GM10847 (cell line): ENCODE measurements around the gene C13orf42.

ENCODE experiments used
- POLR2A ChIP-seq: IDR thresholded peaks from 2 replicates; pipeline ENCODE4 v1.6.1; 2011; ENCODE audit not compliant: insufficient read length; ENCODE audit errors: extremely low read depth

The C13orf42 gene

DNA sequence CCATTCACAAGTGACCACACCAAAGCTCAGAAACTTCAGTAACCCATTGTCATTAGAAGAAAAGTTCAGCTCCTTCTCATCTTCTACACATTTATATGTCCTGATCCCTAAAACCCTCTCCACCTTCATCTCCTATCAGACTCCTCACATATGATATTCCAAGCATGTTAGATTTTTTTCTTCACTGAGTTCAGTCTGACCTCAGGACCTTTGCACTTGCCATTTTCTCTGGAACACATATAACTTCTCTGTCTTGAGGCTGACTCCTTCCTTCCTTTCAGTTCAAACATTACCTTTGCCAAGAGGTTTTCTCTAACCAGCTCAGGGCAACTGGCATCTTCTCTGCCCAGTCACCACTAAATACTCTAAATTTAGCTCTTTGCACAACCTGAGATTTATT lies 54.1 kb downstream of the C13orf42 start:
- TF ChIP-seq POLR2A: no peak

DNA sequence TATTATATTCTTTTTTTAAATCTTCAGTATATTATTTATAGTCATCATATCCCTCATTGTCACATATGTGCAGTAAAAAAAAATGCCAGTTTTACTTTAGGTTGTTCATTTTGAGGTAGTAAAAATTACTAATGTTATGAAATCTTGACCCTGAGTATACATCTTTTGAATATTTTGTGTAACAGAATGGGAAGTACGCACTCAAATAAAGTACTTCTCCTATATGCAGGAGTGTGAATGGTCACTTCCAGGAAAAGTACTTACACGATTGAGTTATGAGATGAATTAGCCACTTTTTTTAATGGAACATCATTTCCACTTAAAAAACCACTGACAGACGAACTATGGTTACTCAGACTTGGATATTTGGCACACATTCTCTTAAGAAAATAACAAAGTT lies 58.5 kb downstream of the C13orf42 start:
- no peak for TF ChIP-seq POLR2A

DNA sequence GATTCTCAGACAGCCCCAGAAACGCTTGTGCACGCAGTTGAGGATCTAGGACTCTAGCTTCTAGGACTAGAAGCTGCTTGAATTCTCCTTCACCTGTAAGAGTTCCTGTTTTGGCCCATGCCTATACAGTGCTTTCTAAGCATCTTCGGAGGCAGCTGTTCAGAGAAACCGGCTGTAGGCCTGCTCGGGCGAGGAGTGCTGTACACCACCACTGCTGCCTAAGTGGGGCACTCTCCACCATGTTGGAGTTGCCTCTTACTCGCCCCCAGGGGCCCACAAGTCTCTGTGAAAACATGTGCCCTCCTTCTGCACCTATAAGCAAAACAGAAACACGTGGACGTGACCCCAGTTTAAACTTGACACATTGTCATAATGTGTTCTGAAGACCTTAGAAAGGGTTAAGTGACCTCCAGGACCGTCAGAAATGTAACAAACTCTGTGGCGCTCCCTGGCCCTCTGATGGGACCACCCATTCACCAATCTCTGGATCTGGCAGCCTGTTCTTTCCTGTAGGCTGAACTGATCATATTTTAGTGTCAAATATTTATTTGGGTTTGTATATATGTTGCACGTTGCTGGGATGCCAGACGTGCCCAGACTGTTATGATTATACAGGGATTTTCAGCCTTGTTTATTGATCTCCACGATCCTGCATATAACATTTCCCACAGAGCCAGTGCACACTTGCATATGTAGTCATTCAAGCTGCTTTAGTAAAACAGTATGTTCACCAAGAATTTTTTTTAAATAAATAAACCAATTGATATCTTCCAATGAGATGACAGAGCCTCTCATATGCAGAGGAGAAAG lies 60.8 kb downstream of the C13orf42 start:
- TF ChIP-seq POLR2A: no peak

DNA sequence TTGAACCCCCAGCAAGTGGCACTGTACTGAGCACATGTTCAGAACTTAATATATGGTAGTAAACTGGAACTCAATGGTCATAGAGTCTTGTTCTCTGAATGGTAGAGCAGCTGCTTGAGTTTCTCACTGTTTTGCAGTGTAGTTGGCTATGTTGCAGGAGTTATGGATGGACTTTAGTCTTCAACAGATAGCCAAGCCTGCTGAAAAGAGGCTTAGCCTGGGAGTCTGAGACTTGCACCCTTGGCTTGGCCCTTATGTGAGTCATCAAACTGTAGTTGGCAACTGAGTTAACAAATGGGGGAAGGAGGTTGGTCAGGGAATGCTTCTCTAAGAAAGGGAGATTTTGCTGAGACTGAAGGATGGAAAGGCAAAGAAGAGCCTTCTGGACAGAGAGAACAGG lies 62.5 kb downstream of the C13orf42 start:
- TF ChIP-seq POLR2A: no peak

DNA sequence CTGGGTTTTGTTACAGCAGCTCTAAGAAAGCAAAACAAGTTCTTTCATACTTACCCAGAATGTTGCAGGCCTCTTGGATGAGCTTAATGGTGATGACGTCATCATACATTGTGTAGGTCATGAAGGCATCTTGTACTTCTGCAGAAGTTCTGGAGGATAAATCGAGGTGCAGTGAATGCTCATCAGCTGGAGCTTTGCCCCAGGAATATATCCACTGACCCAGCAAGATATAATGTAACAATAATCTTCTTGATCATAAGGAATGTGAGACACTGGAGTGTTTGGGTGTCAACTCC lies 63.0 kb downstream of the C13orf42 start:
- TF ChIP-seq POLR2A: no peak

DNA sequence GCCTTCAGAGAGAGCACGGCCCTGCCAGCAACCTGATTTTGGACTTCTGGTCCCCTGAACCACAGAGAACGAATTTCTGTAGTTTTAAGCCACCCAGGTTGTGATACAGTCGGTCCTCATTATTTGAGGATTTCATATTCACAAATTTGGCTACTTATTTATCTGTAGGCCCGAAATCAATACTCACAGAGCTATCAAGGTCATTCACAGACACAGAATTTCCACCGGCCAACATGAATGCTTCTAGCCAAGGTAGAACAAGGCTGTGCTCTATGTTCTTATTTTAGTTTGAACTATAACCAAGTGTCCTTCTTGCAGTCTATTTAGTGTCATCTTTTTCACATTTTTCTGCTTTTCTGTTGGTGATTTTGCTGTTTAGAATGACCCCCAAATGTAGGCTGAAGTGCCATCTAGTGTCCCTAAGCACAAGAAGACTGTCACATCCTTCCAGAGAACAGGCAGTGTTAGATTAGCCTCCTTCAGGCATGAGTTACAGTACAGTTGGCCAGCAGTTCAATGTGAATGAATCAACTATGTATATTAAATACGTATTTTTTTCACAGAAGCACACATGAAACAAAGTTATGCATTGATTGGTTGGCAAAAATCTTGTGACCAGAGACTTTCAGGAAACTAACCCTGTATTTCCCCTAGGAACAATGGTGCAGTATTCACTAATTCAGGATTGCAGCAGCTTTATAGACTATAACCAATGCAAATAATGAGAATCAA lies 63.5 kb downstream of the C13orf42 start:
- no peak for TF ChIP-seq POLR2A

DNA sequence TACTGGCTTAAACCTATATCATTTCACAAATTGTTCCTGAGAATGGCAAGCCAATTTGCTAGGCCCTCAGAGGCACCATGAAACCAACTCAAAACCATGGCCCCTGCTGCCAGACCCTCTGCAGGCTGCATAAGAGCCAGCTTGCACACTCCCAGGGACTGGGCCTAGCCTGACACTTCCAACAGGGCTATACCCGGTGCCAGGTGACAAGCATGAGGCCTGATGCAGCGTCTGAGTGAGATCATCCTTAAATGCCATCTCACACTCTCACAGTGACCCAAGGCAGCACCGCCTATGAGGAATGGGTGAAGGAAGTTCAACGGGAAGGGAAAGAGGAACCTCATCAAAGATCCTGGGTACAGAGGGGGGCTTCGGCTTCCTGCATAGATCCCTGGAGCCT lies 65.6 kb downstream of the C13orf42 start:
- TF ChIP-seq POLR2A: no peak

DNA sequence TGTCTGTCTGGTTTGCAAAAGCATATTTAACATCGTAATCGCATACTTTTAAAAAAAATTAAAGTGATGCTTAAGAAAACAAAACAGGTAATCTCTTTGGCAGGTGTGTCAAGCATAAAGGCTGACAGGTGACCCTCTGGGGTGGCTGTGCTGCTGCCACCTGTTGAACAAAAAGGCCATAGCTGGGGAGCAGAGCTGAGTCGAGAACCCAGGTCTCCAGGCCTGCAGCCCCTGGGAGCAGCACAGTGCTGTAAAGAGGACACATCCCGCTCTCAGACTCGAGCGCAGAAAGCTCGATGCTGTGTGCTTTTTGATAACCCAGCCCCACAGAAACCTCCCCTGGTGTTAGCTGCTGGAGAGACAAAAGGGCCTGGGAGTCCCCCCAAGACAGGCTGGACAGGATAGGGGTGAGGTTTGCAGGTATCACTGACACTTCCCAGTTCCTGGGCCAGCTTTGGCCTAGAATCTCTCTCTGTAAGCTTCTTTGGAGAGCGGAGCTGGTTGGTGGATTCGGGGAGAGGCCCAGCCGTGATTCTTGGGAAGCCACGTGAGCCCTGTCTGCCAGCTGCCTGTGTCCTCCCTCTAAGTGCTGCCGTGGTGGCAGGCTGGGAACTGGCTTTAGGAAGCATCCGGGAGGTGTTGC lies 66.9 kb downstream of the C13orf42 start:
- no peak for TF ChIP-seq POLR2A

DNA sequence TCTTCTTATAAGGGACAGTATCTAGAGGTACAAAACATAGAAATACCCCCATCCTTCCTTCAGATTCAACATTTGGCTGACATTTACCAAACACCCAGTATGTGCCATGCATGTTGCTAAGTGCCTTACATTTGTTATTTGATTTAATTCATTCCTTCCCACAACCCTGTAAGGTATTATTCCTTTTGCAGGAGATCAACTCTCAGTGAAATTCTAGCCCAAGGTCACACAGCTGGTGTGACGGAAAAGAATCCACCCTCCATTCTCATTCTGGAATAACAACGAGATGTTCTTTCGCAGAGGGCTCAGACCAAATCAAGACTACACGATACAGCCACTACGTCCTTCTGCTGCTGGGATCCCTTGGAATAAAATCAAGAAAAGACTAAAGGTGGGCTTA lies 67.8 kb downstream of the C13orf42 start:
- TF ChIP-seq POLR2A: no peak

DNA sequence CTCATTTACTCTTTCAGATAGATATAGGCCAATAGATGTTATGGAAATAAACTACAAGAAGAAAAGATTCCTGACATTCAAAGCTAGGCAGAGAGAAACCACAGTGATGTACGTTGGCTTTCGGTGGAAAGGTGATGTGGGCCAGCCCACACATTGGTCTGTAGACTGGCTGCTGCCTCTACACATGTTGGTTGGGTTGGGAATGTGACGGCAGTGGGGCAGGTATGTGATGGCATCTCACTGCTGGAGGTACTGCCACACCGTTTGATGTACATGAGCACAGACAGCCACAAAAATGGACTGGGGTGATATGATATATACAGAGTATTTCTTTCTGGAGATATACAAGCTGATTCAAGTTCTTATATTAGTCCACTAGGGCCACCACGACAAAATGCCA lies 69.4 kb downstream of the C13orf42 start:
- no peak for TF ChIP-seq POLR2A

DNA sequence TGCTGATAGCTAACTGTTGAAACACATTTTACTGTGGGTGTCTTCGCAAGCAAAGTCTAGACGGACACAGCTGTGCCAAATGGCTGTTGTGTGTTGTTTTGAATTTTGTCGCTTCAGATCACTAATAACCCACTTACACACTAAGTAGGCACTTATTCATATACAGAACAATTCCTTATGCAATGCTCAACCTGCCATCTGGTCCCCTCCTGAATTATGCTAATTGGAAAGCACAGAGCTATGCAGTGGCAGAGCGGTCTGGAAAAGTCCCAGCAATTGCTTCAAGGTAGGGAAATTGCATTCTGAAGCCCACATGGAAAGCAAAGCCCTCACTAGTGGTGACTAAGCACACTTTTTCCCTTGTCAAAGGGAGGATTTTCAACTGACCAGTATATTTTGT lies 69.9 kb downstream of the C13orf42 start:
- no peak for TF ChIP-seq POLR2A

DNA sequence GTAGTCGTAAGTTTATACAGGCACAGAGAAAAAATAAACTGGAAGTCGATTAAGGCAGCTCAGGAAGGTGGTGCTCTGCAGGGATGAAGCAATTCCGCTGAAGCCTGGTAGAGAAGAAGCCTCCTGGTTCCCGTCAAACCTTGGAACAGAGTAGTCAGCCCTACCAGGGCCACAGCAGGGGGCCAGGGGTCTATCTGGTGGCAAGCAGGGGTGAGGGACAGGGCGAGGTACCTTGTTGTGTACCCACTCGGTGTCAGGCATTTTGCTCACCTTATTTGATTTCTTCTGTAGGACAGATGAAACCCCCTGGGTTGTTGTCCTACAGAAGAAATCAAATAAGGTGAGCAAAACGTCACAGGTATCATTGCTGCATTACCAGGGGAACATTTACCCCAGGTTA lies 70.6 kb downstream of the C13orf42 start:
- no peak for TF ChIP-seq POLR2A

DNA sequence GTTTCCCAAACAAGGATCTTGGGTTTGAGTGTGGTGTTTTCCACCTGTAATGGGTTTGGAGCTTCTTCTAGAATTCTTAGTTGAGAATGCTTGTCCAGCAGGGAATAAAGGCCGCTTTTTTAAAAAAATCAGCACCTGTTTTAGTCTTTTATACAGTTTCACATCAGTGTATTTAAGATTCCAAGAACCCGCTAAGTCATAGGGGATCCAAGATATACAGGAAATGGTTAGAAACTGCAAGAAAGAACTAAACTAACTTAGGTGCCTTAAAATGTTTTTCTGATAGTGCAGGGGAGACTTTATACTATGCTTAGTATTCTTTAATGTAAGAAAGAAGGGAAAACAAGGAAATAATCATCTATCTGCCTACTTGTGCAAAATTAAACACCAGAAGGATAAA lies 74.7 kb downstream of the C13orf42 start:
- no peak for TF ChIP-seq POLR2A

DNA sequence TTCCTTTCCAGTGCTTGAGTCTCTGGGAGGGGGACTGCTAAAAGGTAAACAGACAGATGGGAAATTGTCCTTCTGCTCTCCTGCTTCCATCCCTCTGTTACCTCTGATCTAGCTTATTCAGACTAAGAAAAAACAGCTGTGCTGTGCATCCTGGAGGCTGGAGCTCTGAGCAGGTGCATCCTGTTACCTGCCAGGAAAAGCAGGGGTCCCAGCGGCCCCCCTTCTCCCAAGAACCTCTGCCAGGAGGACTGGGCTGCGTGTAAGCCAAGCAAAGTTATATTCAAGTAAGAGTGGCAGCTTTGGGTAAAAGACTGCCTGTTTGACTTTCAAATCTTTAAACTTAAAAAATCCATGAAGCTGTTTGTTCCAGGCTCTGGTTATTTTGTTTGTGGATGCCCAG lies 75.1 kb downstream of the C13orf42 start:
- no peak for TF ChIP-seq POLR2A

DNA sequence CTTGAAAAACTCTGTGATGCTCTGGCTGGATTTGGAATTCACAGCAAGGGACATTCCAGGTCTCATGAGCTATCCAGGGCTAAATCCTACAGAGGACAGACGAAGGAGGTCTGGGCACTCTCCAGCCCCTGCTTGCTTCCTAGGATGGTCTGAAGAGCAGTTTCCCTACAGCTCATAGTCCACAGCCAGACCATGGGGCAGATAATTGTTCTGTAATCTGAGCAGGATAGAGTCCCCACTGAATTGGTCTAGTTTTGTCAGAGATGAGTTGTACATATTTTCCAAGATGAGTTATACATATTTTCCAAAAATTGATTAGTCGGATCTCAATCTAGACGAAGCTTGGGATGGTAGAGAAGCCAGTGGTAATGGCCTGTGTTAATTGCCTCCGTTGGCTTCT lies 75.6 kb downstream of the C13orf42 start:
- no peak for TF ChIP-seq POLR2A

DNA sequence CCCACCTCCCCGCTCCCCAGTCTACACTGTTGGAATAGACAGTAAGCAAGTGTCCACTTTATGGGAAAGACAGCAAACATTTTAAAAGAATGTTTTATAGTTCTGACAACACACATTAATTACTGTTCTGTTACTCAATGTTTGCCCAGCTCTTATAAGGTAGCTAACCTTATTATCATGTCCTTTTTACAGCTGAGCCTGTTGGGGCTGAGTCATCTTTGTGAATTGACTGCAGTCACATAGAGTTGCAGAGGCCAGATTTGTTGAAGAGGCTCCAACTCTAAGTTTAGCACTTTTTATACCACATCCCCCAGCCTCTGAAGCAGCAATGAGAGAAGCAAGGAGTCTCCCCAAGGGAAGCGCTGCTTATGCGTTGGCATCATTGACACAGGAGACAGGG lies 76.2 kb downstream of the C13orf42 start:
- TF ChIP-seq POLR2A: no peak
